Measurements from ENCODE around the gene ITGB5. TPM values are rescaled to one million over a fixed set of nuclear protein-coding genes. Genes with fewer than 3 reads are reported as not detected.

ITGB5 gene
- total RNA-seq, 2 donors from 2014 or later, result 262 to 329 TPM

DNA sequence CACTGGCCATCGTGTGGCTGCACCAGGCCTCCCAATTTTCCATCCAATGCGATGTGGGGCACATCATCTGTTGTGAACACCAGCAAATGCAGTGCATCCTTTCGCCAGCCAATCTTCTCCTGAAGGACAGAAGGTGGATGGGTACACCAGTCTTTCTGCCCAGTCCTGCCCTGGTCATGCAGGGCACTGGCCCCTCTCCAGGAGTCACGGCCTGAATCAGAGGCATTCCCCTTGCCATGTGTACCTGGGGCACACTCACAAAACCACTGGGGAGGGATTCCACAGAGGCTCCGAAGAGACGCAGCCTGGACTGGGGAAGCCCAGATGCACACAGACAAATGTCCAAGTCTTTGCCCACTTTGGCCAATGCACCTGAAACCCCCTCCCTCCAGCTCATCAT lies 65.8 kb downstream of the ITGB5 start:
- no peak for DNase-seq
- Histone ChIP-seq H3K27me3 (ENCODE audit: control insufficient read depth, insufficient read depth, low read length, poor library complexity, severe bottlenecking) (no peaks in the 10 kb centered on the region), H3K27ac (ENCODE audit: low read depth, low read length) (no peak overlapping the region), H3K4me3 (ENCODE audit: low read length) (no peak overlapping the region), H3K9ac (ENCODE audit: extremely low read depth, low read length, poor library complexity, severe bottlenecking) (no peak overlapping the region), H3K9me3 (ENCODE audit: control insufficient read depth, low read length) (peaks cover 11% of the 10 kb centered on the region), H3K36me3 (ENCODE audit: control insufficient read depth, insufficient read depth, low read length) (peaks cover 90% of the 10 kb centered on the region), H3K4me1 (ENCODE audit: control insufficient read depth, insufficient read depth, low read length) (no peaks in the 10 kb centered on the region)
- TF ChIP-seq, protein P1, sequence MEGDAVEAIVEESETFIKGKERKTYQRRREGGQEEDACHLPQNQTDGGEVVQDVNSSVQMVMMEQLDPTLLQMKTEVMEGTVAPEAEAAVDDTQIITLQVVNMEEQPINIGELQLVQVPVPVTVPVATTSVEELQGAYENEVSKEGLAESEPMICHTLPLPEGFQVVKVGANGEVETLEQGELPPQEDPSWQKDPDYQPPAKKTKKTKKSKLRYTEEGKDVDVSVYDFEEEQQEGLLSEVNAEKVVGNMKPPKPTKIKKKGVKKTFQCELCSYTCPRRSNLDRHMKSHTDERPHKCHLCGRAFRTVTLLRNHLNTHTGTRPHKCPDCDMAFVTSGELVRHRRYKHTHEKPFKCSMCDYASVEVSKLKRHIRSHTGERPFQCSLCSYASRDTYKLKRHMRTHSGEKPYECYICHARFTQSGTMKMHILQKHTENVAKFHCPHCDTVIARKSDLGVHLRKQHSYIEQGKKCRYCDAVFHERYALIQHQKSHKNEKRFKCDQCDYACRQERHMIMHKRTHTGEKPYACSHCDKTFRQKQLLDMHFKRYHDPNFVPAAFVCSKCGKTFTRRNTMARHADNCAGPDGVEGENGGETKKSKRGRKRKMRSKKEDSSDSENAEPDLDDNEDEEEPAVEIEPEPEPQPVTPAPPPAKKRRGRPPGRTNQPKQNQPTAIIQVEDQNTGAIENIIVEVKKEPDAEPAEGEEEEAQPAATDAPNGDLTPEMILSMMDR (conservative IDR thresholded peaks at IDR 0.05), result no peak
- Mint-ChIP-seq H3K4me1 (peaks cover 11% of the 10 kb centered on the region), H3K4me3 (no peak overlapping the region), H3K27me3 (ENCODE audit: insufficient read depth) (no peaks in the 10 kb centered on the region), H3K36me3 (ENCODE audit: low read depth) (peaks cover 80% of the 10 kb centered on the region), H3K9me3 (no peaks in the 10 kb centered on the region), H3K27ac (no peak overlapping the region)
- 95 to 100% methylated on average over 4 to 6 of the region's 6 CpGs for WGBS, 2 experiments (ENCODE audit: insufficient coverage in 1 of 2, insufficient read length in 1 of 2)

DNA sequence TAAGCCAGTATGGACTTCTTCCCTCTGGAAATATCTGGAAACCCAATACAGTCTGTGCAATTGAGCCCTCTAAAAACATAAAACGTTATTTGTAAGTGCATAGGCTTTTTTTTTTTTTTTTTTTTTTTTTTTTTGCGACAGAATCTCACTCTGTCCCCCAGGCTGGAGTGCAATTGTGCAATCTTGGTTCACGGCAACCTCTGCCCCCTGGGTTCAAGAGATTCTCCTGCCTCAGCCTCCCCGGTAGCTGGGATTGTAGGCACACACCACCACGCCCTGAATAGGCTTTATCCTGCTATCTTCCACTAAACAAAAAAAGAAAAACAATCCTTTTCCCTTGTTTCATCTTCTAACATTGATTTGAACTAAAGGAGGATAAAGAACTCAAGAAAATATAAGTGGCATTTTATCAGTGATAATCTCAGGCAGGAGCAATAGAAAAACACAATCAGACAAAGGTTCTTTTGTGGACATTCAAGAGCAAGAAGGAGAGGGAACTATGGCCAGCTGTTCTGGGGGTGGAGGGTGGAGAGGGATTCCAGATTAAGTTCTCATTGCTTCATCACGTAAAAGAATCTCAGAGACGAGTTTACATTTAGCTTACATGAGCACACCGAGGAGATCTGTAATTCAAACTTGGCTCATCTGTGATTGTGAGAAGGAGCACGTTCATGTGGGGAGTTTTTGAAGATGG lies 68.6 kb downstream of the ITGB5 start:
- Histone ChIP-seq H3K9me3 (ENCODE audit: control insufficient read depth, low read length) (no peaks in the 10 kb centered on the region), H3K36me3 (ENCODE audit: control insufficient read depth, insufficient read depth, low read length) (peaks cover 92% of the 10 kb centered on the region), H3K4me3 (ENCODE audit: low read length) (no peak overlapping the region), H3K27me3 (ENCODE audit: control insufficient read depth, insufficient read depth, low read length, poor library complexity, severe bottlenecking) (no peaks in the 10 kb centered on the region), H3K27ac (ENCODE audit: low read depth, low read length) (no peak overlapping the region), H3K4me1 (ENCODE audit: control insufficient read depth, insufficient read depth, low read length) (no peaks in the 10 kb centered on the region), H3K9ac (ENCODE audit: extremely low read depth, low read length, poor library complexity, severe bottlenecking) (no peak overlapping the region)
- Mint-ChIP-seq H3K27ac (no peak overlapping the region), H3K4me1 (peaks cover 3% of the 10 kb centered on the region), H3K4me3 (no peak overlapping the region), H3K27me3 (ENCODE audit: insufficient read depth) (no peaks in the 10 kb centered on the region), H3K36me3 (ENCODE audit: low read depth) (peaks cover 79% of the 10 kb centered on the region), H3K9me3 (no peaks in the 10 kb centered on the region)
- TF ChIP-seq, protein P1 (conservative IDR thresholded peaks at IDR 0.05), result no peak
- WGBS, 2 experiments (ENCODE audit: insufficient coverage in 1 of 2, insufficient read length in 1 of 2), result 88 to 97% methylated on average over 7 to 9 of the region's 9 CpGs
- no peak for DNase-seq

DNA sequence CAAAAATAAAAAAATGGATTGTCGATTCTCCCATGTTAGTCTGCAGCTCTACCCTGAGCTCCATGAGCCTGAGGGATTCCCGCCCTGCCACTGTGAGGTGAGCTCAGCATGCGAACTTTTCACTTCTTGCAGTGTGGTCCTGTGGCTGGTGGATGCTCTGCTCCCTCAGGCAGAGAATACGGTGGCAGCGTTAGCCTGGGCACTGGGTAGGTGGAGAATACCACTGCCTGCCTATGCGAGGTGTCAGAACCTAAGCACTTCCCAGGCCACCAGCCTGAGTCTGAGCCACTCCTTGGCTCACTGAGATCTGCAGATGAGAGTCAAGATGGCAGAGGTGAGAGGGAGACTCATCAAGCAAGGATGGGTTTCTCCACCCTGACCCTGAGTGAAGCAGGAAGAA lies 70.1 kb downstream of the ITGB5 start:
- Mint-ChIP-seq H3K4me3 (no peak overlapping the region), H3K4me1 (peaks cover 16% of the 10 kb centered on the region), H3K9me3 (no peaks in the 10 kb centered on the region), H3K27me3 (ENCODE audit: insufficient read depth) (no peaks in the 10 kb centered on the region), H3K36me3 (ENCODE audit: low read depth) (peaks cover 84% of the 10 kb centered on the region), H3K27ac (no peak overlapping the region)
- 93% methylated on average over 4 to 6 of the region's 6 CpGs for WGBS, 2 experiments (ENCODE audit: insufficient coverage in 1 of 2, insufficient read length in 1 of 2)
- Histone ChIP-seq H3K36me3 (ENCODE audit: control insufficient read depth, insufficient read depth, low read length) (peaks cover 97% of the 10 kb centered on the region), H3K27ac (ENCODE audit: low read depth, low read length) (no peak overlapping the region), H3K4me1 (ENCODE audit: control insufficient read depth, insufficient read depth, low read length) (peaks cover 6% of the 10 kb centered on the region), H3K9ac (ENCODE audit: extremely low read depth, low read length, poor library complexity, severe bottlenecking) (no peak overlapping the region), H3K27me3 (ENCODE audit: control insufficient read depth, insufficient read depth, low read length, poor library complexity, severe bottlenecking) (no peaks in the 10 kb centered on the region), H3K9me3 (ENCODE audit: control insufficient read depth, low read length) (no peaks in the 10 kb centered on the region), H3K4me3 (ENCODE audit: low read length) (no peak overlapping the region)
- DNase-seq, result no peak
- TF ChIP-seq, protein P1 (conservative IDR thresholded peaks at IDR 0.05), result no peak

Measured in endodermal cell (in vitro differentiated cells).